ENCODE data around the gene LEFTY1. TPM values are rescaled to one million over a fixed set of nuclear protein-coding genes. Genes with fewer than 3 reads are reported as not detected.

LEFTY1 gene
- total and polyA plus RNA-seq, 9 of the 15 experiments (the other 6 are each of a cell fraction or from before 2014, with no cell fraction given) = 0.07 to 0.24 (median 0.17) TPM; not detected in 5

DNA sequence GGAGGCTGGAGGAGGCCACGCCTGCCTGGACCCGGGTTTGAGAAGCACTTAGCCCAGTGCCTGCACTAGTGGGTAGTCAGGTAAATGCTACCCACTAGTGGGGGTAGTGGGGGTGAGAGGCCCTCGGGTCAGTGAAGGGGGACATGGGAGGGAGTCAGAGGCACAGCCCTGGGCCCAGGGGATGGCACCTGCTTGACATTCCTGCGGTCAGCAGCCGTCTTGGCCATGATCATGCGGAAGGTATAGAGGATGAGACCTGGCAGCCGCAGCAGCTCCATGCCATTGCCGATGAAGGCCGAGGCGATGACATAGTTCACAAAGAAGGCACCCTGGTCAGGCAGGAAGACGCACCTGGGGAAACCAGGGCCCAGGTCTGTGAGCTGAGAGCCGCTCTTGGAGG lies 35.5 kb downstream of the LEFTY1 start:
- in situ Hi-C loops (cut with MboI) = no loop called here
- no peaks in the 10 kb centered on the region for H3K27me3 ChIP-seq (ENCODE audit: control insufficient read depth in 2 of 2, insufficient read depth in 2 of 2, low read length in 2 of 2)

More for the DNA sequence above, 35.5 kb downstream of the LEFTY1 start:
- Histone ChIP-seq H4K20me1 (replicated peaks; ENCODE audit: control insufficient read depth, insufficient read depth, low read length) (no peaks in the 10 kb centered on the region), H3K9me3 (replicated peaks; ENCODE audit: control insufficient read depth, insufficient read depth, low read depth, low read length) (no peaks in the 10 kb centered on the region), H2AFZ (ENCODE audit: low read depth, low read length) (no peak overlapping the region), H3K4me3 (no peak overlapping the region), H3K79me2 (ENCODE audit: control insufficient read depth, insufficient read depth, low read length) (no peaks in the 10 kb centered on the region), H3K27ac (ENCODE audit: extremely low read depth, low read depth, low read length) (no peak overlapping the region), H3K4me1 (replicated peaks in 1 of 2; ENCODE audit: control insufficient read depth in 2 of 2, insufficient read depth in 2 of 2, low read length in 2 of 2) (peaks cover 6 to 15% of the 10 kb centered on the region in 2 experiments; a peak in 3 of 5 replicates), H3K9me1 (ENCODE audit: control insufficient read depth, insufficient read depth, low read length) (no peaks in the 10 kb centered on the region), H3K9ac (ENCODE audit: insufficient read depth in 1 of 2, low read depth in 2 of 2, low read length in 2 of 2) (peak overlapping the region in 1 of 2 experiments; percentile 2; a peak in 1 of 4 replicates), H3K36me3 (ENCODE audit: control insufficient read depth, insufficient read depth, low read length) (peaks cover 72% of the 10 kb centered on the region), H3K4me2 (ENCODE audit: insufficient read depth, low read length) (no peak overlapping the region)
- TF ChIP-seq FOXK1 (CRISPR knock-in tag; IDR thresholded peaks at IDR 0.05; ENCODE audit: borderline replicate concordance) (no peak), SLC30A9 (CRISPR knock-in tag; IDR thresholded peaks at IDR 0.05) (no peak), THAP7 (CRISPR knock-in tag; IDR thresholded peaks at IDR 0.05) (no peak), SNIP1 (IDR thresholded peaks at IDR 0.05; ENCODE audit: low read depth) (no peak), SNAPC5 (CRISPR knock-in tag; IDR thresholded peaks at IDR 0.05) (no peak), ZNF384 (IDR thresholded peaks at IDR 0.05; ENCODE audit: low read depth, low read length) (no peak), ESRRB (CRISPR knock-in tag; IDR thresholded peaks at IDR 0.05; ENCODE audit: borderline replicate concordance) (no peak), RAD21 (CRISPR knock-in tag; conservative IDR thresholded peaks at IDR 0.05 in 1 of 2, IDR thresholded peaks at IDR 0.05 in 1 of 2) (no peak), HMGN3 (IDR thresholded peaks at IDR 0.05; ENCODE audit: borderline replicate concordance, extremely low read depth, insufficient read length, low read depth, low read length) (no peak), IRF9 (tag; IDR thresholded peaks at IDR 0.05) (no peak), ZNF79 (CRISPR knock-in tag; IDR thresholded peaks at IDR 0.05; ENCODE audit: low read depth) (no peak), PHF8 (IDR thresholded peaks at IDR 0.05; ENCODE audit: borderline replicate concordance, low read length) (no peak), CHCHD3 (CRISPR knock-in tag; IDR thresholded peaks at IDR 0.05) (no peak), LARP7 (IDR thresholded peaks at IDR 0.05) (no peak), DNMT1 (IDR thresholded peaks at IDR 0.05) (no peak)
- TF ChIP-seq, protein P1, sequence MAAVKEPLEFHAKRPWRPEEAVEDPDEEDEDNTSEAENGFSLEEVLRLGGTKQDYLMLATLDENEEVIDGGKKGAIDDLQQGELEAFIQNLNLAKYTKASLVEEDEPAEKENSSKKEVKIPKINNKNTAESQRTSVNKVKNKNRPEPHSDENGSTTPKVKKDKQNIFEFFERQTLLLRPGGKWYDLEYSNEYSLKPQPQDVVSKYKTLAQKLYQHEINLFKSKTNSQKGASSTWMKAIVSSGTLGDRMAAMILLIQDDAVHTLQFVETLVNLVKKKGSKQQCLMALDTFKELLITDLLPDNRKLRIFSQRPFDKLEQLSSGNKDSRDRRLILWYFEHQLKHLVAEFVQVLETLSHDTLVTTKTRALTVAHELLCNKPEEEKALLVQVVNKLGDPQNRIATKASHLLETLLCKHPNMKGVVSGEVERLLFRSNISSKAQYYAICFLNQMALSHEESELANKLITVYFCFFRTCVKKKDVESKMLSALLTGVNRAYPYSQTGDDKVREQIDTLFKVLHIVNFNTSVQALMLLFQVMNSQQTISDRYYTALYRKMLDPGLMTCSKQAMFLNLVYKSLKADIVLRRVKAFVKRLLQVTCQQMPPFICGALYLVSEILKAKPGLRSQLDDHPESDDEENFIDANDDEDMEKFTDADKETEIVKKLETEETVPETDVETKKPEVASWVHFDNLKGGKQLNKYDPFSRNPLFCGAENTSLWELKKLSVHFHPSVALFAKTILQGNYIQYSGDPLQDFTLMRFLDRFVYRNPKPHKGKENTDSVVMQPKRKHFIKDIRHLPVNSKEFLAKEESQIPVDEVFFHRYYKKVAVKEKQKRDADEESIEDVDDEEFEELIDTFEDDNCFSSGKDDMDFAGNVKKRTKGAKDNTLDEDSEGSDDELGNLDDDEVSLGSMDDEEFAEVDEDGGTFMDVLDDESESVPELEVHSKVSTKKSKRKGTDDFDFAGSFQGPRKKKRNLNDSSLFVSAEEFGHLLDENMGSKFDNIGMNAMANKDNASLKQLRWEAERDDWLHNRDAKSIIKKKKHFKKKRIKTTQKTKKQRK (IDR thresholded peaks at IDR 0.05; ENCODE audit: borderline replicate concordance, low read depth, low read length) = no peak
- ChIA-PET POLR2A (interaction anchor here (1.2 to 1.8 kb wide), 3 partner anchors 8 to 17 kb away, joined by 3 to 6 read pairs (median 3); no protein-coding TSS in a partner anchor), CTCF (ENCODE audit: low intra/inter-chr PET ratio) (no interaction called here)
- BruUV-seq (replicated peaks) = no TSS peak
- FAIRE-seq (no peak), DNase-seq (ENCODE audit: extremely low read depth in 1 of 4, low spot score in 3 of 4) (no peak), ATAC-seq (no peak)
- intact Hi-C loops (cut with micrococcal nuclease) = no loop called here
- WGBS (ENCODE audit: insufficient coverage, low coverage, missing lambda C conversion rate) = 90% methylated on average over 12 of the region's 12 CpGs

All from K562 (cell line).